IMR-90 (cell line): Measurements from ENCODE around the gene ZNF396. TPM values are rescaled to one million over a fixed set of nuclear protein-coding genes. Genes with fewer than 3 reads are reported as not detected.

Source experiments
- ATAC-seq: fragments of 200-7000 bp; cut with Tn5 transposase; 2 replicates; pipeline ENCODE4 v1.9.1; 2020; ENCODE audit warnings: low read depth, mild to moderate bottlenecking, moderate library complexity
- BruUV-seq: library from RNA; stranded (reverse); fragments of 400-500 nt; replicated peaks from 2 replicates; lab custom pipeline; 2021; lab: Mats Ljungman, UMichigan
- CTCF ChIA-PET: fragments of 300-600 bp; formaldehyde crosslinking; extraction: SDS; loops from one replicate; lab custom pipeline; 2021; ENCODE audit warnings: antibody characterized with exemption; lab: Yijun Ruan, JAX
- POLR2A ChIA-PET: fragments of 300-600 bp; sonication (Branson Sonifier 250); formaldehyde crosslinking; loops from one replicate; lab custom pipeline; 2022; ENCODE audit warnings: antibody characterized with exemption; ENCODE audit not compliant: unreplicated experiment; lab: Charles Lee
- DNase-seq: peaks from one replicate; pipeline ENCODE4 v3.0.0; 2013
- H2AFZ ChIP-seq: replicated peaks from 2 replicates; pipeline ENCODE3; 2013; ENCODE audit warnings: low read length, mild to moderate bottlenecking; ENCODE audit not compliant: poor library complexity
- H2AK5ac ChIP-seq: 2 replicates; pipeline ENCODE4 v1.6.1; 2013; ENCODE audit warnings: low read depth, low read length, inconsistent platforms
- H2AK9ac ChIP-seq: replicated peaks from 2 replicates; pipeline ENCODE3; 2013; ENCODE audit warnings: mild to moderate bottlenecking, low read depth, low read length, moderate library complexity; ENCODE audit not compliant: poor library complexity
- H2BK120ac ChIP-seq: 2 replicates; pipeline ENCODE4 v1.6.1; 2013; ENCODE audit warnings: low read depth, low read length, inconsistent platforms
- H2BK15ac ChIP-seq: 3 replicates; pipeline ENCODE4 v1.6.1; 2013; ENCODE audit warnings: low read depth, low read length, inconsistent platforms
- H2BK20ac ChIP-seq: 2 replicates; pipeline ENCODE4 v1.6.1; 2013; ENCODE audit warnings: low read depth, mild to moderate bottlenecking, inconsistent platforms, low read length, moderate library complexity
- H2BK5ac ChIP-seq: 2 replicates; pipeline ENCODE4 v1.6.1; 2013; ENCODE audit warnings: mild to moderate bottlenecking, low read depth, low read length, inconsistent platforms; ENCODE audit not compliant: poor library complexity, severe bottlenecking
- H3K14ac ChIP-seq: replicated peaks from 2 replicates; pipeline ENCODE4 v1.6.1; 2013; ENCODE audit warnings: low read depth, low read length, inconsistent platforms
- H3K18ac ChIP-seq: 2 replicates; pipeline ENCODE4 v1.6.1; 2013; ENCODE audit warnings: low read depth, low read length, control low read depth
- H3K23ac ChIP-seq: 2 replicates; pipeline ENCODE4 v1.6.1; 2013; ENCODE audit warnings: low read depth, low read length, inconsistent platforms
- H3K27ac ChIP-seq: 2 replicates; pipeline ENCODE4 v1.5.1; 2013; ENCODE audit warnings: mild to moderate bottlenecking, control low read depth, low read length; ENCODE audit not compliant: insufficient read depth
- H3K27me3 ChIP-seq: 2 replicates; pipeline ENCODE4 v1.6.1; 2013; ENCODE audit warnings: low read length; ENCODE audit not compliant: control insufficient read depth, insufficient read depth
- H3K36me3 ChIP-seq: 2 replicates; pipeline ENCODE4 v1.6.1; 2013; ENCODE audit warnings: low read length, mixed read lengths; ENCODE audit not compliant: control insufficient read depth, insufficient read depth
- H3K4ac ChIP-seq: 2 replicates; pipeline ENCODE4 v1.6.1; 2013; ENCODE audit warnings: low read depth, low read length, inconsistent platforms
- H3K4me1 ChIP-seq: 2 replicates; pipeline ENCODE4 v1.6.1; 2013; ENCODE audit warnings: low read length, mixed read lengths; ENCODE audit not compliant: control insufficient read depth, insufficient read depth
- H3K4me2 ChIP-seq: 2 replicates; pipeline ENCODE4 v1.6.1; 2013; ENCODE audit warnings: low read depth, mild to moderate bottlenecking, control low read depth, low read length, moderate library complexity
- H3K4me3 ChIP-seq: 2 replicates; pipeline ENCODE4 v1.5.1; 2013; ENCODE audit warnings: low read depth, mild to moderate bottlenecking, control low read depth, low read length, moderate library complexity; ENCODE audit not compliant: insufficient read depth
- H3K56ac ChIP-seq: 2 replicates; pipeline ENCODE4 v1.6.1; 2013; ENCODE audit warnings: low read length, inconsistent platforms; ENCODE audit not compliant: insufficient read depth; ENCODE audit errors: extremely low read depth
- H3K79me1 ChIP-seq, 2 experiments: 2 replicates each; pipeline ENCODE4 v1.6.1; 2013; ENCODE audit warnings: low read length in 2 of 2, inconsistent platforms in 1 of 2, low read depth in 1 of 2
- H3K9ac ChIP-seq: 2 replicates; pipeline ENCODE4 v1.6.1; 2013; ENCODE audit warnings: low read depth, low read length, control low read depth
- H3K9me1 ChIP-seq: 2 replicates; pipeline ENCODE4 v1.6.1; 2013; ENCODE audit warnings: low read length, inconsistent platforms; ENCODE audit not compliant: insufficient read depth
- H3K9me3 ChIP-seq: 2 replicates; pipeline ENCODE4 v1.6.1; 2013; ENCODE audit warnings: low read length; ENCODE audit not compliant: control insufficient read depth, insufficient read depth
- H4K20me1 ChIP-seq: 2 replicates; pipeline ENCODE4 v1.6.1; 2013; ENCODE audit warnings: low read length, inconsistent platforms; ENCODE audit not compliant: insufficient read depth
- H4K5ac ChIP-seq: 2 replicates; pipeline ENCODE4 v1.6.1; 2013; ENCODE audit warnings: mild to moderate bottlenecking, low read depth, low read length, control low read depth
- H4K8ac ChIP-seq, 2 experiments: 2 replicates each; pipeline ENCODE4 v1.6.1; 2013; ENCODE audit warnings: low read depth in 2 of 2, low read length in 2 of 2, control low read depth in 1 of 2, inconsistent platforms in 1 of 2
- H4K91ac ChIP-seq: 2 replicates; pipeline ENCODE4 v1.6.1; 2013; ENCODE audit warnings: low read depth, low read length, inconsistent platforms; ENCODE audit not compliant: insufficient read depth
- BHLHE40 ChIP-seq: fragments of 150-350 bp; IDR thresholded peaks from 2 replicates; pipeline ENCODE4 v1.6.1; 2016; ENCODE audit warnings: mild to moderate bottlenecking, low read depth, low read length
- CEBPB ChIP-seq: IDR thresholded peaks from 2 replicates; pipeline ENCODE4 v1.6.1; 2012; ENCODE audit warnings: low read depth, low read length, improper control_type of control experiment
- CHD1 ChIP-seq: IDR thresholded peaks from 2 replicates; pipeline ENCODE4 v1.6.1; 2012; ENCODE audit warnings: low read depth, low read length, improper control_type of control experiment
- CTCF ChIP-seq: conservative IDR thresholded peaks from 2 replicates; pipeline ENCODE4 v1.5.1; 2012; ENCODE audit warnings: mild to moderate bottlenecking, low read depth, low read length, improper control_type of control experiment
- ELK1 ChIP-seq: fragments of 150-350 bp; IDR thresholded peaks from 2 replicates; pipeline ENCODE4 v1.6.1; 2016; ENCODE audit warnings: low read depth, mild to moderate bottlenecking, low read length, moderate library complexity, borderline replicate concordance
- FOS ChIP-seq: fragments of 150-350 bp; IDR thresholded peaks from 2 replicates; pipeline ENCODE4 v1.6.1; 2016; ENCODE audit warnings: low read depth, low read length
- MAFK ChIP-seq: IDR thresholded peaks from 2 replicates; pipeline ENCODE4 v1.6.1; 2012; ENCODE audit warnings: low read depth, low read length, improper control_type of control experiment
- MAZ ChIP-seq: IDR thresholded peaks from 2 replicates; pipeline ENCODE4 v1.6.1; 2012; ENCODE audit warnings: low read depth, mild to moderate bottlenecking, low read length, improper control_type of control experiment, moderate library complexity, borderline replicate concordance
- MXI1 ChIP-seq: IDR thresholded peaks from 2 replicates; pipeline ENCODE4 v1.6.1; 2012; ENCODE audit warnings: low read depth, mild to moderate bottlenecking, low read length, moderate library complexity, borderline replicate concordance
- NFE2L2 ChIP-seq: fragments of 150-350 bp; IDR thresholded peaks from 2 replicates; pipeline ENCODE4 v1.6.1; 2016; ENCODE audit warnings: low read depth, mild to moderate bottlenecking, low read length
- POLR2A ChIP-seq: IDR thresholded peaks from 2 replicates; pipeline ENCODE4 v1.6.1; 2012; ENCODE audit warnings: mild to moderate bottlenecking, low read depth, low read length
- RAD21 ChIP-seq: IDR thresholded peaks from 2 replicates; pipeline ENCODE4 v1.6.1; 2012; ENCODE audit warnings: low read length, improper control_type of control experiment
- RCOR1 ChIP-seq: IDR thresholded peaks from 2 replicates; pipeline ENCODE4 v1.6.1; 2012; ENCODE audit warnings: mild to moderate bottlenecking, low read length, improper control_type of control experiment; ENCODE audit not compliant: insufficient replicate concordance
- RFX5 ChIP-seq: IDR thresholded peaks from 2 replicates; pipeline ENCODE4 v1.8.0; 2012; ENCODE audit warnings: low read depth, mild to moderate bottlenecking, low read length, moderate library complexity
- SMC3 ChIP-seq: fragments of 150-350 bp; IDR thresholded peaks from 2 replicates; pipeline ENCODE4 v1.6.1; 2016; ENCODE audit warnings: low read depth, mild to moderate bottlenecking, antibody characterized with exemption, low read length, moderate library complexity
- USF2 ChIP-seq: fragments of 150-350 bp; IDR thresholded peaks from 2 replicates; pipeline ENCODE4 v1.6.1; 2017; ENCODE audit warnings: mild to moderate bottlenecking, antibody characterized with exemption, low read length, low read depth
- WGBS, 2 experiments: methylation state at CpG; one replicate each; pipeline versions ENCODE4 v1.1.5 to v1.1.7; 2013; ENCODE audit warnings: missing lambda C conversion rate in 2 of 2; ENCODE audit not compliant: insufficient read length in 1 of 2; ENCODE audit errors: extremely low coverage in 2 of 2; 5-methylcytosine and 5-hydroxymethylcytosine counted together
- dilution Hi-C: fragments of 300-500 bp; cut with HindIII; formaldehyde crosslinking; loops from one replicate; pipeline ENCODE4 v1.14.3; 2018; ENCODE audit warnings: low sequenced_read_pairs; ENCODE audit not compliant: unreplicated experiment
- in situ Hi-C: fragments of 300-500 bp; cut with MboI; formaldehyde crosslinking; loops from 3 replicates; pipeline ENCODE4 v1.14.3; 2019; ENCODE audit warnings: low sequenced_read_pairs, inconsistent platforms, mixed read lengths
- intact Hi-C: fragments of 100-400 bp; cut with micrococcal nuclease; formaldehyde crosslinking; loops from 2 replicates; pipeline ENCODE4 v1.10.0; 2022
- polyA plus RNA-seq, 3 experiments: library from polyadenylated mRNA; depleted of rRNA; stranded (reverse); fragments of >200 nt; gene quantifications; 2 replicates each; pipeline ENCODE4 v1.2.3, GENCODE V29; 2012; ENCODE audit warnings: low replicate concordance in 1 of 3
- total RNA-seq: library from RNA; depleted of rRNA; stranded (reverse); fragments of >200 nt; gene quantifications from 2 replicates; pipeline ENCODE4 v1.2.3, GENCODE V29; 2012

Gene ZNF396
- total and polyA plus RNA-seq, 2 of the 4 experiments (the other 2 are of a cell fraction), result 0.26 to 0.54 TPM

GRCh38 chr18:35334212-35334611, 42.9 kb downstream of the ZNF396 start:
- no TSS peak for BruUV-seq
- no peak for ATAC-seq

More at GRCh38 chr18:35334212-35334611, 42.9 kb downstream of the ZNF396 start:
- Histone ChIP-seq H3K4me2 (no peak overlapping the region), H4K8ac (no peak overlapping the region), H3K9me1 (no peaks in the 10 kb centered on the region), H2AK5ac (no peak overlapping the region), H3K23ac (no peak overlapping the region), H2BK15ac (no peak overlapping the region), H3K14ac (no peak overlapping the region), H2AK9ac (no peak overlapping the region), H3K9ac (no peak overlapping the region), H4K91ac (no peak overlapping the region), H4K5ac (no peak overlapping the region), H2BK120ac (no peak overlapping the region), H2BK5ac (no peak overlapping the region), H3K9me3 (no peaks in the 10 kb centered on the region), H2AFZ (no peak overlapping the region), H3K4me1 (no peaks in the 10 kb centered on the region), H3K4me3 (no peak overlapping the region), H3K56ac (no peak overlapping the region), H3K4ac (no peak overlapping the region), H3K36me3 (peaks cover 36% of the 10 kb centered on the region), H3K18ac (no peak overlapping the region), H3K79me1 (peaks cover 18 to 31% of the 10 kb centered on the region in 2 experiments), H4K20me1 (peaks cover 13% of the 10 kb centered on the region; the same call in 1 of the 2 replicates), H3K27me3 (no peaks in the 10 kb centered on the region), H3K27ac (no peak overlapping the region), H2BK20ac (no peak overlapping the region)
- ChIA-PET CTCF (no interaction called here), POLR2A (no interaction called here)
- DNase-seq, result no peak
- intact Hi-C loops, result no loop called here
- WGBS, 2 experiments, result no CpG with 5 or more reads among the region's 1 CpG
- no peak for TF ChIP-seq FOS
- no peak for TF ChIP-seq ELK1
- TF ChIP-seq RCOR1, result no peak
- no peak for TF ChIP-seq SMC3
- no peak for TF ChIP-seq POLR2A
- no peak for TF ChIP-seq CEBPB
- TF ChIP-seq MAZ, result no peak
- TF ChIP-seq MAFK, result no peak
- TF ChIP-seq CHD1, result no peak
- no peak for TF ChIP-seq USF2
- TF ChIP-seq RFX5, result no peak
- TF ChIP-seq CTCF, result no peak
- no peak for TF ChIP-seq BHLHE40
- no peak for TF ChIP-seq MXI1
- no peak for TF ChIP-seq NFE2L2
- TF ChIP-seq RAD21, result no peak
- dilution Hi-C loops, result no loop called here
- in situ Hi-C loops, result no loop called here
